HG02798 (cell line): ENCODE data around the gene FUOM.
"Not testable (repeated sequence)": the region's sequence is repeated elsewhere in the genome, so short reads cannot be mapped to it uniquely, and the experiment has no call there.

Source experiments
- ATAC-seq: cut with Tn5 transposase; IDR thresholded peaks from one replicate; pipeline ENCODE4 v1.9.1; 2021; ENCODE audit warnings: mild to moderate bottlenecking; ENCODE audit not compliant: unreplicated experiment, poor library complexity

Gene FUOM

GRCh38 chr10:133388973-133389818 lies 31.4 kb upstream of the FUOM start:
- peak; percentile 84 for ATAC-seq

DNA sequence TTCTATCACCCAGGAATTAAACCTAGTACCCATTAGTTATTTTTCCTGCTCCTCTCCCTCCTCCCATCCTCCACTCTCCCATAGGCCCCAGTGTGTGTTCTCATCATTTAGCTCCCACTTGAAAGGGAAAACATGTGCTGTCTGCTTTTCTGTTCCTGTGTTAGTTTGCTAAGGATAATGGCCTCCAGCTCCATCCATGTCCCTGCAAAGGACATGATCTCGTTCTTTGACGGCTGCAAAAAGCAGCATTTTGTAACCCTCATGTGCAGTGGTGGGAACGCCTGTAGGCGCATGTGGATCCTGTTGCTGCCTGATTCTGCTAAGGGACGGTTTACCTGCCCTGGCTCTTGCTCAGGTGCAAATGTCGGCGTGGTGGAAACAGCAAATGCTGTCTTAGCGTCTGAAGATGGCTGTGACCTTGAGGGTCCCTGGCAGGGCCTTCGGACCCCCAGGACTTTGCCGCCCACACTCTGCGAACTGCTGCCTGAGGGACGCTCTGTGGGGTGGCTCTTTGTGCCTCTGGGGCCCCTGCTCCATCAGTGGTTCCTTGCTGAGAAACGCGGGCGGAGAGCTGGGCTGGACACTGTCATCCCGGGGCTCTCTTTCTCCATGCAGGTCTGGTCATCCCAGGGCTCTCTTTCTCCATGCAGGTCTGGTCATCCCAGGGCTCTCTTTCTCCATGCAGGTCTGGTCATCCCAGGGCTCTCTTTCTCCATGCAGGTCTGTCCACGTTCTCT lies 30.6 kb upstream of the FUOM start:
- peak; percentile 2 for ATAC-seq

- ATAC-seq = not testable (repeated sequence)
Observed at GRCh38 chr10:133386951-133387350, 29.1 kb upstream of the FUOM start.

- ATAC-seq = no peak
Observed at GRCh38 chr10:133385214-133385613, 27.4 kb upstream of the FUOM start.

DNA sequence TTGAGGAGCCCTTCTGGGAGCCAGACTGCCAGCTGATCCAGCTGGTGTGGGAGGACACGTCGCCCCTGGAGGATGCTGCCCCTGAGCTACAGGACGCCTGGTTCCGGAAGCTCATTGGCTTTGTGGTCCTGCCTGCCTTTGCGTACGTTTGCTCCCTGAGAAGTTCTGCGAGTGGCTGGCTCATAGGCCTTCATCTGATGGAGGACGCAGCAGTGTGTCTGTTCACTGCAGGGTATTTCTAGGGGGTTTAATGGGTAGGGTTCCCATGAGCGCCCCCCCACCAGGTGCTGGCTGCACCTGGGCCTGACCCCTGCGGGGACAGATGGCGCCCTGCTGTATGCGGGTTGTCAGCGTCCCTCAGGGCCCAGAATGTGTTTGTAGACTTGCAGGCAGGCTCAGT lies 26.3 kb upstream of the FUOM start:
- no peak for ATAC-seq

DNA sequence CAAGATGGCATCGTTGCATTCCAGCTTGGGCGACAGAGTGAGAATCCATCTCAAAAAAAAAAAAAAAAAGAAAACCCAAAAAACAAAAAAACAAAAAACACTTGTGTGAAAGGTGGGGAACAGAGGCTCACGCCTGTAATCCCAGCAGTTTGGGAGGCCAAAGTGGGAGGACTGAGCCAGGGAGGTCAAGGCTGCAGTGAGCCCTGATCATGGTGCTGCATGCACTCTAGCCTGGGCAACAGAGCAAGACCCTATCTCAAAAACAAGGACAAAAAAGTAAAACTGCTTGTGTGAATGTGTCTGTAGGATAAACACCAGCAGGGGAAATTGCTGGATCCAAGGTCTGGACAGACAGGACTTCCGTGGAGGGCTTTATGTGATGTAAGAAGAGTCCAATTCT lies 25.7 kb upstream of the FUOM start:
- no peak for ATAC-seq

DNA sequence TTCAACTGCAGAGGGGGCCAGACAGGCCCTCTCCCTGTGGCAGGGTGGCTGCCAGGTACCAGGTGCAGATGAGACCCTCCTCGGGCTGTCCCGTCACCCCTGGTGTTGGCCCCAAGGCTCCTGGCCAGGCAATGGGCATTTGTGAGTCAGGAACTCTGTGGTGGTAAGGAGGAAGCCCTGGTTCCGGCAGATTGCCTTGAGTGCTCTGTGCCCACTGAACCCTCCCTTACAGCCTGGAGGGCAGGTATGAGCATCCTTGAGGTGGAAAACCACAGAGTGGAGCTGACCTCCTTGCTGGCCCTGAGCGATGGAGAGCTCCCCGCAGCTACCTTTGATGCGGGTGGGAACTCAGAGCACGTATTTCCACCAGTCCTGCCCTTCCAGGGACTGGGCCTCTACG lies 23.2 kb upstream of the FUOM start:
- ATAC-seq = no peak

- ATAC-seq = no peak
Observed at GRCh38 chr10:133379801-133380666, 22.2 kb upstream of the FUOM start.

DNA sequence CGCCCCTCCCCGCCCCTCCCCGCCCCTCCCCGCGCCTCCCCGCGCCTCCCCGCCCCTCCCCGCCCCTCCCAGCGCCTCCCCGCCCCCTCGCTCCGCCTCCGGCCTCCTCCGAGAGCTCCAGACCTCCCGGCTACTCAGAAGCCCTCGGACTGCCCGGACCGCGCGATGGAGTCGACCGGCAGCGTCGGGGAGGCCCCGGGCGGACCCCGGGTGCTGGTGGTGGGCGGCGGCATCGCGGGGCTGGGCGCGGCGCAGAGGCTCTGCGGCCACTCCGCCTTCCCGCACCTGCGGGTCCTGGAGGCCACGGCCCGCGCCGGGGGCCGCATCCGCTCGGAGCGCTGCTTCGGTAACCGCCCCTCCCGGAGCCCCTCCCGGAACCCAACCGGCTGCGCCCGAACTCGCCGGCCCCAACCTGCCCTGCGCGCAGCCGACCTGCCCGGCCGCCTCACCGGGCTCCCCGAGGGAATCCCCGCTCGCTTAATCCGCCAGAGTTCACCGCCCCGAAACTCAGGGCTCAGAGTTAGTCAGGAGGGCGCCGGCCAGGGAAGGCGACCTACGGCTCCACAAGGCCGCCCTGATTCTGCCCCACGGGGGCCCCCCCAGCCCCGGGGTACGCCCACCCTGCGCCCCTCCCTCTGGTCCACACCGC lies 21.5 kb upstream of the FUOM start, which contains the start of gene PAOX:
TSS of gene PAOX (plus strand) at position 111 of the 649 bp plus-strand sequence. CDS start at position 166, 55 bp downstream.
- peak; percentile 62 for ATAC-seq

DNA sequence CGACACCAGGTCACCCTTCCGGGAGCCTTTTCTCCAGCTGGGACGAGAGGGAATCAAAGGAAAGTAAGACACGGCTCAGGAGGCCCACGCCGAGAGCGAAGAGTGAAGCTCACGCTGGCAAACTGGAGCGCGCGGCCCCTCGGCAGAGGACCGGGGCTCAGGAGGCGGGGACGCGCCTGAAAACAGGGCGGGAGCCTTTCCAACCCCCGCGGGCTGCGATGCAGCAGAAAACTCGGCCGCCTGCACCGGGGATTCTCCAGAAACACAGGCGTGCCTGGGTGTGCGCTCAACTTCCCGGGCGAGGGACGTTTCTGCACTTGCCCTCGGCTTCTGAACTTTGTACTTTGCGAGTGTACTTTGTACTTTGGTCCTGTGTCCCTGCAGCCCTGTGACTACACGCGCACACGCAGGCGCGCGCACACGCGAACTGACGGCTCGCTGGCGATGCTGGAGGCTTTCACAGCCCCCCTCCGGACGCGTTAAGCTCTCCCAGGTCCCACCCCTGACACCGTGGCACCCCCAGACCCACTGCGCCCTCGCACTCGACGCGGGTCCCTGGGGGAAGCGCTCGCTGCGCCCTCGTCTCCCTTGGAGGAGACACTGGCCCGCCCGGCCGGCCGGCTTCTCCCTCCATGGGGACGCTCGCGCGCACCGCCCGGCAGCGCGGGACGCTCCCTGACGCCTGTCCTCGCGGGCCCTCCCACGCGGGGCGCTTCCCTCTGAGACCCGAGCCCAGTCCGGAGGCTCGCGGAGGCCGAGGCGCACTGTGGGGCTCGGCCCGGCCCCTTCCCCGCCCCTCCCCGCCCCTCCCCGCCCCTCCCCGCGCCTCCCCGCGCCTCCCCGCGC lies 20.7 kb upstream of the FUOM start:
- ATAC-seq = peak; percentile 47

- ATAC-seq = no peak
Observed at GRCh38 chr10:133377818-133378250, 20.0 kb upstream of the FUOM start.

GRCh38 chr10:133377025-133377817 lies 19.4 kb upstream of the FUOM start:
- no peak for ATAC-seq

GRCh38 chr10:133376183-133376582 lies 18.4 kb upstream of the FUOM start:
- ATAC-seq = not testable (repeated sequence)

DNA sequence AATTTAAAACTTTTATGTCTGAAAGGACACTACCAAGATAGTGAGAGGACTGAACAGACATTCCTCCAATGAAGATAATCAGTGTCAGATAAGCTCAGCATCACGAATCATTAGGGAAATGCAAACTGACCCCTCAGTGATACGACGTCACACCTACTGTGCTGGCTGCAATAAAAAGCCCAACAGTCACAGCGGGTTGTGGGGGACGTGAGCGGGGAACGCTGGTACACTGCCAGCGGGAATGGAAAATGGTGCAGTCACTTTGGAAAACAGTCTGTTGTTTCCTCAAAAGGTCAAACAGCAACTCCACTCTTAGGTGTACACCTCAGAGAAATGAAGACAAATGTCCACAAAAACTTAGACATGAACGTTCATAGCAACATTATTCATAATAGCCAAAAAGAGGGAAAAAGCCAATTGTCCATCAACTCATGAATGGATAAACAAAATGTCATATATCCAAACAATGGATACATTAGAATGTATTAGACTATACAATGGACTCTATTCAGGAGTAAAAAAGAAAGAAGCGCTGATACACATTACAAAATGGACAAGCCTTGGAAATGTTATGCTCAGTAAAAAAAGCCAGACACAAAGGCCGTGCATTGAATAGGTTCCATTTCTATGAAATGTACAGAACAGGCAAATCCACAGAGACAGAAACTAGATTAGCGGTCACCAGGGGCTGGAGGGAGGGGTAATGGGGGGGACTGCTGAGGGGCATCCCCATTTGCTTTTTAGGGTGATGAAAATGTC lies 17.7 kb upstream of the FUOM start:
- ATAC-seq = no peak

GRCh38 chr10:133373174-133374090 lies 15.6 kb upstream of the FUOM start, which contains the start of gene ECHS1:
TSS of gene ECHS1 (minus strand) at chr10:133373354. CDS start at chr10:133373333, 21 bp downstream.
- ATAC-seq = peak; percentile 97

DNA sequence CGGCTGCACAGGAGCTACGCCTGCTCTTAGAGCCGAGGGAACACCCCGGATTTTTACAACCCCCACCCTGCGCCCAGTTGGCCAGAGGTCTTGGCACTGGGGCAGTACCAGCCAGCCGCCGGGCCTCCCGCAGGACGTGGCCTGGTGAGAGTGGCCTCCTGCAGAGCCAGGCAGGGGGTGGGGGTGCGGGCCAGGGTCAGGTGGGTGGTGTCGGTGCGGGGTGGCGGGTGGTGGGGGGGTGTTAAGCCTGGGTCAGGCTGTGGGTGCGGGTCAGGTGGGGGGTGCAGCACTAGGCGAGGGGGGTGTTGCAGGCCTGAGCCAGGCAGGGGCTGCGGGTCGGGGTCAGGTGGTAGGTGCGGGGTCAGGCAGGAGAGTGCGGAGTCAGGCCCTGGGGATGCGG lies 14.7 kb upstream of the FUOM start:
- no peak for ATAC-seq
